Adrenal gland (tissue), 12 donors: ENCODE data around the gene BLOC1S3. TPM values are rescaled to one million over a fixed set of nuclear protein-coding genes. Genes with fewer than 3 reads are reported as not detected.

Source experiments
- DNase-seq, 7 donors: peaks; one replicate each; pipeline ENCODE4 v3.0.0-alpha.2; 2019 to 2020
- H3K27ac ChIP-seq, 5 donors: fragments of 200-600 bp; sonication (generic) in 4 of 5; 1 replicate in 3 of 5; 2 replicates in 2 of 5; pipeline versions ENCODE4 v1.5.1 to v1.8.0; 2016 to 2020; ENCODE audit warnings: mild to moderate bottlenecking in 1 of 5
- H3K27me3 ChIP-seq: fragments of 200-600 bp; 2 replicates; pipeline ENCODE4 v1.8.0; 2021
- H3K36me3 ChIP-seq, 2 donors: fragments of 200-600 bp; replicated peaks in 1 of 2; 1 replicate in 1 of 2; 2 replicates in 1 of 2; pipeline versions ENCODE4 v1.5.1 to v1.8.0; 2018 to 2022
- H3K4me1 ChIP-seq, 2 donors: fragments of 200-600 bp; replicated peaks in 1 of 2; 1 replicate in 1 of 2; 2 replicates in 1 of 2; pipeline versions ENCODE4 v1.5.1 to v1.8.0; 2018 to 2021
- H3K4me3 ChIP-seq, 4 donors: fragments of 200-600 bp; sonication (generic) in 3 of 4; one replicate each; pipeline ENCODE4 v1.5.1; 2016 to 2018
- H3K9me3 ChIP-seq, 3 donors: fragments of 200-600 bp; sonication (generic) in 1 of 3; replicated peaks in 1 of 3; 1 replicate in 2 of 3; 2 replicates in 1 of 3; pipeline versions ENCODE4 v1.5.1 to v1.8.0; 2016 to 2021
- POLR2A ChIP-seq, 2 donors: fragments of 450-650 bp; IDR thresholded peaks; one replicate each; pipeline ENCODE4 v1.6.1; 2017; ENCODE audit warnings: antibody characterized with exemption in 2 of 2, mild to moderate bottlenecking in 2 of 2, moderate library complexity in 1 of 2
- WGBS, 4 donors: extraction: QIAGEN DNeasy Blood & Tissue Kit in 2 of 4; methylation state at CpG; one replicate each; pipeline versions ENCODE4 v1.1.5 to v1.1.7; 2013 to 2017; 5-methylcytosine and 5-hydroxymethylcytosine counted together
- intact Hi-C, 2 donors: fragments of 100-400 bp; cut with DNase I; formaldehyde crosslinking; loops; one replicate each; pipeline versions ENCODE4 v1.14.1 to v1.15.0; 2022 to 2023
- polyA plus RNA-seq, 3 donors: library from polyadenylated mRNA; stranded (reverse); fragments of 200-250 nt in 2 of 3; fragments of 350-450 nt in 1 of 3; fragmentation: Illumina TruSeq in 1 of 3; extraction: RNeasy Lipid Tissue Mini Kit (QIAGEN cat#74804) in 1 of 3; gene quantifications; one replicate each; pipeline ENCODE4 v1.2.3, GENCODE V29; 2013 to 2014
- total RNA-seq, 9 donors: library from RNA; depleted of rRNA in 4 of 9; stranded (reverse); fragments of >200 nt in 4 of 9; fragments of 120-200 nt in 1 of 9; fragmentation: NEBNext Ultra II Directional in 1 of 9; extraction: Animal tissue kit (Norgen Biotek cat#: 25700) in 1 of 9; gene quantifications; one replicate each; pipeline versions ENCODE4 v1.1.0 to v1.2.4, GENCODE V29; 2013 to 2023
- TF ChIP-seq, protein P1 (sequence below), 6 experiments: fragments of 450-650 bp in 4 of 6; fragments of 200-600 bp in 2 of 6; sonication (generic) in 1 of 6; IDR thresholded peaks; 1 replicate in 5 of 6; 2 replicates in 1 of 6; pipeline versions ENCODE4 v1.5.1 to v1.8.0; 2016 to 2021; ENCODE audit warnings: antibody characterized with exemption in 6 of 6, mild to moderate bottlenecking in 2 of 6, moderate library complexity in 1 of 6
- donor health status: healthy with polysubstance abuse.
- donor health status: Bipolar disorder and iron deficiency.
- donor health status: DM: yes; HTN: yes; CAD: no.
- donor health status: DM: no; HTN: no; CAD: no.
- donor health status: DM: no; HTN: no; CAD: no.
- donor health status: DM: yes; HTN: yes; CAD: no.

BLOC1S3 gene
- total and polyA plus RNA-seq, 12 donors = 2.8 to 25.5 (median 16.9) TPM

DNA sequence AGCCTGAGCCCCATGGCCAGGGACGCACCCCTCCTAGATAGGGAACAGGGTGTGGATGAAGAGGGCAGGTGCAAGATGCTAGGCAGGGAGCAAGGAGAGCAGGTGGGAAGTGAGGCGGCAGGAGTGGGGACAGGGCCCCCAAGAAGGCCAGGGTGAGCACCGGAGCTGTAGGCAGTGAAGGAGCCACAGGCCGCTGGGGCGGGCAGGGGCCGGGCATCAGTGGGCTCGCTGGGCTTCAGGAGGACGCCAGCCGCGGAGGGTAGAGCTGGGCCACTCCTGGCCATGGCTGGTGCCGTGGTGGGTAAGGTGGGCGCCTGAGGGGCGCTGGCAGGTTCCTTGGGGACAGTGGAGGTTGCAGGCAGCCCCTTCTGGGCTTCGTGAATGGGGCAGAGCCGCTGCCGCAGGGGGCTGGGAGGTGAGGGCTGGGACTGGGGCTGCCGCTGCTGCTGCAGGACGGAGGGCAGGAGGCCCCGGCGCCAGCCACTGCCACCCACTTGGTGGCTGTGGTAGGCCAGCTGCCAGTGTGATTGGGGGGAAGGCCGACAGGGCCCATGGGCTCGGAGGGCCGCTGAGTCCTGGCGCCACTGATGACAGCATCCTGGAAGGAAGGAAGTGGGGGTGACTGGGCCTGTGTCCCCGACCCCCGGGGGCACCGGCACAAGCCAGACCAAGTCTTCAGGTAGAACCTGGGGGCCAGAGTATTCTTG is 19.9 kb upstream of the BLOC1S3 start:
- Histone ChIP-seq H3K36me3 (no peaks in the 10 kb centered on the region), H3K9me3 (no peaks in the 10 kb centered on the region), H3K27me3 (peaks cover 11% of the 10 kb centered on the region), H3K4me1 (peaks cover 6 to 10% of the 10 kb centered on the region in 2 donors), H3K27ac (no peak overlapping the region), H3K4me3 (no peak overlapping the region)
- WGBS, 4 donors = 75 to 84% (median 82%) methylated on average over 21 to 27 of the region's 27 CpGs
- intact Hi-C loops = no loop called here
- no peak for TF ChIP-seq POLR2A (IDR thresholded peaks at IDR 0.05)
- TF ChIP-seq, protein P1, sequence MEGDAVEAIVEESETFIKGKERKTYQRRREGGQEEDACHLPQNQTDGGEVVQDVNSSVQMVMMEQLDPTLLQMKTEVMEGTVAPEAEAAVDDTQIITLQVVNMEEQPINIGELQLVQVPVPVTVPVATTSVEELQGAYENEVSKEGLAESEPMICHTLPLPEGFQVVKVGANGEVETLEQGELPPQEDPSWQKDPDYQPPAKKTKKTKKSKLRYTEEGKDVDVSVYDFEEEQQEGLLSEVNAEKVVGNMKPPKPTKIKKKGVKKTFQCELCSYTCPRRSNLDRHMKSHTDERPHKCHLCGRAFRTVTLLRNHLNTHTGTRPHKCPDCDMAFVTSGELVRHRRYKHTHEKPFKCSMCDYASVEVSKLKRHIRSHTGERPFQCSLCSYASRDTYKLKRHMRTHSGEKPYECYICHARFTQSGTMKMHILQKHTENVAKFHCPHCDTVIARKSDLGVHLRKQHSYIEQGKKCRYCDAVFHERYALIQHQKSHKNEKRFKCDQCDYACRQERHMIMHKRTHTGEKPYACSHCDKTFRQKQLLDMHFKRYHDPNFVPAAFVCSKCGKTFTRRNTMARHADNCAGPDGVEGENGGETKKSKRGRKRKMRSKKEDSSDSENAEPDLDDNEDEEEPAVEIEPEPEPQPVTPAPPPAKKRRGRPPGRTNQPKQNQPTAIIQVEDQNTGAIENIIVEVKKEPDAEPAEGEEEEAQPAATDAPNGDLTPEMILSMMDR (IDR thresholded peaks at IDR 0.05) = no peak
- no peak for DNase-seq

GRCh38 chr19:45159210-45159970 is 19.2 kb upstream of the BLOC1S3 start:
- DNase-seq = no peak
- Histone ChIP-seq H3K4me1 (peaks cover 0 to 2% of the 10 kb centered on the region in 2 donors), H3K27ac (no peak overlapping the region), H3K36me3 (no peaks in the 10 kb centered on the region), H3K27me3 (peaks cover 11% of the 10 kb centered on the region), H3K9me3 (no peaks in the 10 kb centered on the region), H3K4me3 (no peak overlapping the region)
- TF ChIP-seq, protein P1 (IDR thresholded peaks at IDR 0.05) = no peak
- TF ChIP-seq POLR2A (IDR thresholded peaks at IDR 0.05) = no peak
- intact Hi-C loops = no loop called here
- 82 to 88% (median 85%) methylated on average over 3 to 12 of the region's 12 CpGs for WGBS, 4 donors

DNA sequence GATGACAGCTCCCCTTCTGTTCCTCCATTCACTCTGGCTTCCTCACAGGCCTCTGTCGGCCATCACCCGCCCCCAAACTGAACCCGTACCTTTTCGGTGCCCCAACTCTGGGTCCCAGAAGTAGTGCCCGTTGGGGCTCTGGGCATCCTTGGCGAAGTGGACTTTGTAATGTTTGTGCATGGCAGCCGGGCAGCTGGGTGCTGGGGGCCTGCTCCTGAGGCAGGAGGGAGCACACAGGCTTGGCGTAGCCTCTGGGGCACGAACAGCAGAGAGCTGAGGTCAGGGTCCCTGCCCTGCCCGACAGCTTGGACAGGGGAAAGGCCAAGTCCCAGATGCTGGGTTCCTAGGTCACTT is 18.6 kb upstream of the BLOC1S3 start:
- Histone ChIP-seq H3K9me3 (no peaks in the 10 kb centered on the region), H3K27me3 (peaks cover 11% of the 10 kb centered on the region), H3K27ac (no peak overlapping the region), H3K4me1 (no peaks in the 10 kb centered on the region), H3K4me3 (no peak overlapping the region), H3K36me3 (no peaks in the 10 kb centered on the region)
- 68 to 84% (median 76%) methylated on average over 5 to 10 of the region's 10 CpGs for WGBS, 4 donors
- DNase-seq = no peak
- TF ChIP-seq, protein P1 (IDR thresholded peaks at IDR 0.05) = no peak
- TF ChIP-seq POLR2A (IDR thresholded peaks at IDR 0.05) = no peak
- intact Hi-C loops = no loop called here

GRCh38 chr19:45160870-45161737 is 17.5 kb upstream of the BLOC1S3 start, which contains the start of gene NKPD1:
NKPD1 (minus strand) TSS chr19:45160982; CDS start chr19:45160150, 832 bp downstream.
- no peak for DNase-seq
- Histone ChIP-seq H3K36me3 (no peaks in the 10 kb centered on the region), H3K27ac (no peak within 1 kb of the TSS), H3K4me3 (no peak within 1 kb of the TSS), H3K27me3 (peaks cover 11% of the 10 kb centered on the region), H3K9me3 (no peaks in the 10 kb centered on the region), H3K4me1 (no peaks in the 10 kb centered on the region)
- no peak for TF ChIP-seq POLR2A (IDR thresholded peaks at IDR 0.05)
- TF ChIP-seq, protein P1 (IDR thresholded peaks at IDR 0.05) = no peak
- intact Hi-C loops = no loop called here
- 48 to 57% (median 53%) methylated on average over 8 to 29 of the region's 29 CpGs for WGBS, 4 donors
